ENCODE measurements around the gene SLC30A10. TPM values are rescaled to one million over a fixed set of nuclear protein-coding genes. Genes with fewer than 3 reads are reported as not detected.
A peak's percentile ranks its signal among the peaks of the same experiment; 100 is the strongest.

Gene SLC30A10
- total and polyA plus RNA-seq, 2 donors from 2014 or later = not detected

DNA sequence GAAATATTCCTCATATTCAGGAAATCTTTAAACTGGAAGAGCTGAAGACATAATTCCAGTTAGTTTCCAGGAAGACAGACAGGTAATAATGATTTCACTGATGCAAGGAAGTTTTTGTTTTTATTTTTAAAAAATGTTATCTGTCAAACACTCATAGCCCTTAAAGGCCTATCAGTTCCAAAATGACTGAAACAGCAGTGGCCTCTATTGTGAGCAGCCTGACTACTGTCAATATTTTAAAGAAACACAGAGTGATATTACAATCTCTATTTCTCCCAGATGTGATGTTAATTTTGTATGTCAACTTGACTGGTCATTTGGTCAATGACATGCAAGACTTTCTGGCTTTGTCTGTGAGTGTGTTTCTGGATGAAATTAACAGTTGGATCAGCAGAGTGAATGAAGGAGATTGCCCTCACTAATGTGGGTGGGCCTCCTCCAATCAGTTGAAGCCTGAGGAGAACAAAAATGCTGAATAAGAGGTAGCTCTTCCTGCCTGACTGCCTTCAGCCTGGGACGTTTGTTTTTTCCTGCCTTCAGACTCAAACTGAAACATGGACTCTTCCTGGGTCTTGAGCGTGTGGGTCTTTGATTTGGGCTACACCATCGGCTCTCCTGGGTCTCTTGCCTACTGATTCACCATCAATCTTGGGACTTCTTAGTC lies 31.3 kb upstream of the SLC30A10 start:
- no peaks in the 10 kb centered on the region for H3K36me3 ChIP-seq (ENCODE audit: control insufficient read depth in 2 of 3, insufficient read depth in 3 of 3, low read length in 3 of 3)
- H3K4me3 ChIP-seq (ENCODE audit: low read length in 3 of 3) = no peak overlapping the region
- no peak overlapping the region for H3K9ac ChIP-seq (ENCODE audit: low read length in 3 of 3)
- H3K27ac ChIP-seq (ENCODE audit: low read depth in 2 of 2, low read length in 2 of 2) = no peak overlapping the region
- H3K4me1 ChIP-seq (ENCODE audit: control insufficient read depth in 2 of 3, insufficient read depth in 2 of 3, low read depth in 1 of 3, low read length in 3 of 3) = no peaks in the 10 kb centered on the region
- DNase-seq (peak in 2 of 5 donors; percentile 7 to 29), FAIRE-seq (no peak)
- no peaks in the 10 kb centered on the region for H3K9me3 ChIP-seq (ENCODE audit: control insufficient read depth in 2 of 3, insufficient read depth in 1 of 3, low read length in 3 of 3)
- no peaks in the 10 kb centered on the region for H3K27me3 ChIP-seq (ENCODE audit: control insufficient read depth, insufficient read depth, low read length)
- intact Hi-C loops (cut with DNase I) = no loop called here
- TF ChIP-seq, protein P1, sequence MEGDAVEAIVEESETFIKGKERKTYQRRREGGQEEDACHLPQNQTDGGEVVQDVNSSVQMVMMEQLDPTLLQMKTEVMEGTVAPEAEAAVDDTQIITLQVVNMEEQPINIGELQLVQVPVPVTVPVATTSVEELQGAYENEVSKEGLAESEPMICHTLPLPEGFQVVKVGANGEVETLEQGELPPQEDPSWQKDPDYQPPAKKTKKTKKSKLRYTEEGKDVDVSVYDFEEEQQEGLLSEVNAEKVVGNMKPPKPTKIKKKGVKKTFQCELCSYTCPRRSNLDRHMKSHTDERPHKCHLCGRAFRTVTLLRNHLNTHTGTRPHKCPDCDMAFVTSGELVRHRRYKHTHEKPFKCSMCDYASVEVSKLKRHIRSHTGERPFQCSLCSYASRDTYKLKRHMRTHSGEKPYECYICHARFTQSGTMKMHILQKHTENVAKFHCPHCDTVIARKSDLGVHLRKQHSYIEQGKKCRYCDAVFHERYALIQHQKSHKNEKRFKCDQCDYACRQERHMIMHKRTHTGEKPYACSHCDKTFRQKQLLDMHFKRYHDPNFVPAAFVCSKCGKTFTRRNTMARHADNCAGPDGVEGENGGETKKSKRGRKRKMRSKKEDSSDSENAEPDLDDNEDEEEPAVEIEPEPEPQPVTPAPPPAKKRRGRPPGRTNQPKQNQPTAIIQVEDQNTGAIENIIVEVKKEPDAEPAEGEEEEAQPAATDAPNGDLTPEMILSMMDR (IDR thresholded peaks at IDR 0.05; ENCODE audit: borderline replicate concordance, extremely low read depth, insufficient read depth) = no peak

- FAIRE-seq (no peak), DNase-seq (peak in 1 of 5 donors; percentile 43)
- Histone ChIP-seq H3K27me3 (ENCODE audit: control insufficient read depth, insufficient read depth, low read length) (no peaks in the 10 kb centered on the region), H3K9ac (ENCODE audit: low read length in 3 of 3) (no peak overlapping the region), H3K4me1 (ENCODE audit: control insufficient read depth in 2 of 3, insufficient read depth in 2 of 3, low read depth in 1 of 3, low read length in 3 of 3) (no peaks in the 10 kb centered on the region), H3K9me3 (ENCODE audit: control insufficient read depth in 2 of 3, insufficient read depth in 1 of 3, low read length in 3 of 3) (no peaks in the 10 kb centered on the region), H3K4me3 (ENCODE audit: low read length in 3 of 3) (no peak overlapping the region), H3K27ac (ENCODE audit: low read depth in 2 of 2, low read length in 2 of 2) (no peak overlapping the region), H3K36me3 (ENCODE audit: control insufficient read depth in 2 of 3, insufficient read depth in 3 of 3, low read length in 3 of 3) (no peaks in the 10 kb centered on the region)
- TF ChIP-seq, protein P1 (IDR thresholded peaks at IDR 0.05; ENCODE audit: borderline replicate concordance, extremely low read depth, insufficient read depth) = no peak
- intact Hi-C loops (cut with DNase I) = no loop called here
Observed at GRCh38 chr1:219958875-219959417, 30.6 kb upstream of the SLC30A10 start.

GRCh38 chr1:219954736-219955421 lies 26.5 kb upstream of the SLC30A10 start:
- H3K4me3 ChIP-seq (ENCODE audit: low read length in 3 of 3) = no peak overlapping the region
- DNase-seq = no peak
- no peak for FAIRE-seq
- H3K9me3 ChIP-seq (ENCODE audit: control insufficient read depth in 2 of 3, insufficient read depth in 1 of 3, low read length in 3 of 3) = no peaks in the 10 kb centered on the region
- no peak overlapping the region for H3K9ac ChIP-seq (ENCODE audit: low read length in 3 of 3)
- H3K4me1 ChIP-seq (ENCODE audit: control insufficient read depth in 2 of 3, insufficient read depth in 2 of 3, low read depth in 1 of 3, low read length in 3 of 3) = no peaks in the 10 kb centered on the region
- H3K27me3 ChIP-seq (ENCODE audit: control insufficient read depth, insufficient read depth, low read length) = no peaks in the 10 kb centered on the region
- intact Hi-C loops (cut with DNase I) = no loop called here
- no peak overlapping the region for H3K27ac ChIP-seq (ENCODE audit: low read depth in 2 of 2, low read length in 2 of 2)
- H3K36me3 ChIP-seq (ENCODE audit: control insufficient read depth in 2 of 3, insufficient read depth in 3 of 3, low read length in 3 of 3) = no peaks in the 10 kb centered on the region
- TF ChIP-seq, protein P1 (IDR thresholded peaks at IDR 0.05; ENCODE audit: borderline replicate concordance, extremely low read depth, insufficient read depth) = no peak
